ENCODE measurements around the gene LRIG1.

Gene LRIG1

GRCh38 chr3:66383023-66383422 lies 117.8 kb downstream of the LRIG1 start:
- DNase-seq (ENCODE audit: low spot score): no peak

- no peak for DNase-seq (ENCODE audit: low spot score)
These were observed 118.7 kb downstream of the LRIG1 start for GRCh38 chr3:66382142-66382541.

- DNase-seq (ENCODE audit: low spot score): no peak
These were observed 119.2 kb downstream of the LRIG1 start for GRCh38 chr3:66381626-66382025.

GRCh38 chr3:66380200-66380932 lies 120.5 kb downstream of the LRIG1 start:
- no peak for DNase-seq (ENCODE audit: low spot score)

- no peak for DNase-seq (ENCODE audit: low spot score)
These were observed 121.3 kb downstream of the LRIG1 start for GRCh38 chr3:66379565-66379964.

- peak; percentile 71 for DNase-seq (ENCODE audit: low spot score)
These were observed 122.6 kb downstream of the LRIG1 start for GRCh38 chr3:66378256-66378655.

- DNase-seq (ENCODE audit: low spot score): no peak
These were observed 123.0 kb downstream of the LRIG1 start for GRCh38 chr3:66377800-66378199.

GRCh38 chr3:66376568-66376967 lies 124.3 kb downstream of the LRIG1 start:
- DNase-seq (ENCODE audit: low spot score): no peak

GRCh38 chr3:66372681-66373350 lies 128.0 kb downstream of the LRIG1 start:
- DNase-seq (ENCODE audit: low spot score): peak; percentile 79

- DNase-seq (ENCODE audit: low spot score): no peak
These were observed 129.4 kb downstream of the LRIG1 start for GRCh38 chr3:66371432-66371831.

GRCh38 chr3:66370179-66370578 lies 130.6 kb downstream of the LRIG1 start:
- no peak for DNase-seq (ENCODE audit: low spot score)

GRCh38 chr3:66367979-66368378 lies 132.8 kb downstream of the LRIG1 start:
- DNase-seq (ENCODE audit: low spot score): no peak

GRCh38 chr3:66366747-66367146 lies 134.1 kb downstream of the LRIG1 start:
- no peak for DNase-seq (ENCODE audit: low spot score)

GRCh38 chr3:66365080-66365479 lies 135.7 kb downstream of the LRIG1 start:
- DNase-seq (ENCODE audit: low spot score): no peak

- no peak for DNase-seq (ENCODE audit: low spot score)
These were observed 137.7 kb downstream of the LRIG1 start for GRCh38 chr3:66363148-66363547.

GRCh38 chr3:66362541-66362941 lies 138.3 kb downstream of the LRIG1 start:
- DNase-seq (ENCODE audit: low spot score): no peak

- DNase-seq (ENCODE audit: low spot score): no peak
These were observed 139.5 kb downstream of the LRIG1 start for GRCh38 chr3:66361356-66361755.

GRCh38 chr3:66355997-66356396 lies 144.8 kb downstream of the LRIG1 start:
- DNase-seq (ENCODE audit: low spot score): no peak

- no peak for DNase-seq (ENCODE audit: low spot score)
These were observed 145.4 kb downstream of the LRIG1 start for GRCh38 chr3:66355394-66355793.

GRCh38 chr3:66354001-66354400 lies 146.8 kb downstream of the LRIG1 start:
- no peak for DNase-seq (ENCODE audit: low spot score)

- no peak for DNase-seq (ENCODE audit: low spot score)
These were observed 147.3 kb downstream of the LRIG1 start for GRCh38 chr3:66353530-66353929.

- DNase-seq (ENCODE audit: low spot score): no peak
These were observed 147.8 kb downstream of the LRIG1 start for GRCh38 chr3:66353039-66353438.

- no peak for DNase-seq (ENCODE audit: low spot score)
These were observed 150.2 kb downstream of the LRIG1 start for GRCh38 chr3:66350601-66351000.

- no peak for DNase-seq (ENCODE audit: low spot score)
These were observed 152.1 kb downstream of the LRIG1 start for GRCh38 chr3:66348704-66349103.
